ENCODE results near the gene FTL. TPM values are rescaled to one million over a fixed set of nuclear protein-coding genes. Genes with fewer than 3 reads are reported as not detected.

Gene FTL
- total and polyA plus RNA-seq, 2 donors (not counting 3 experiments of a cell fraction or from before 2014, with no cell fraction given) = 1,937 to 2,748 TPM

- no TSS peak for BruUV-seq (replicated peaks)
- FAIRE-seq (peak; percentile 90), DNase-seq (ENCODE audit: low read depth, low spot score) (peak; percentile 81)
- H3K27me3 ChIP-seq (ENCODE audit: control insufficient read depth in 2 of 2, insufficient read depth in 2 of 2, low read length in 2 of 2) = no peaks in the 10 kb centered on the region
- no peaks in the 10 kb centered on the region for H3K9me3 ChIP-seq (replicated peaks; ENCODE audit: control insufficient read depth, insufficient read depth, low read length)
- no peak overlapping the region for H2AFZ ChIP-seq (ENCODE audit: low read depth, low read length)
- no peak overlapping the region for H3K27ac ChIP-seq (ENCODE audit: insufficient read depth, low read depth, low read length)
- TF ChIP-seq FOS (IDR thresholded peaks at IDR 0.05; ENCODE audit: borderline replicate concordance, insufficient read depth, low read length) (no peak), CTCF (IDR thresholded peaks at IDR 0.05; ENCODE audit: extremely low read depth in 1 of 2, insufficient read depth in 1 of 2, low read depth in 1 of 2, low read length in 2 of 2) (peak; percentile 94 to 95)
- intact Hi-C loops (cut with micrococcal nuclease) = loop anchor here (1.0 to 5.0 kb wide), 4 partner anchors 136 to 334 kb away; partner anchors contain the start of gene DBP
- peaks cover 3% of the 10 kb centered on the region for H4K20me1 ChIP-seq (replicated peaks; ENCODE audit: control insufficient read depth, extremely low read depth, insufficient read depth, low read length)
- peaks cover 8% of the 10 kb centered on the region for H3K79me2 ChIP-seq (ENCODE audit: control insufficient read depth, insufficient read depth, low read length)
- dilution Hi-C loops (cut with MboI; ENCODE audit: extremely low pct_ligation_motif_present, low sequenced_read_pairs) = no loop called here
- H3K9ac ChIP-seq (replicated peaks; ENCODE audit: extremely low read depth, insufficient read depth, low read length) = no peak overlapping the region
- POLR2A ChIA-PET = interaction anchor here (0.5 to 1.6 kb wide), 5 partner anchors 11 to 371 kb away, joined by 3 to 6 read pairs (median 3); partner anchors contain the start of gene PPP1R15A
- no peak overlapping the region for H3K4me3 ChIP-seq (replicated peaks in 1 of 3; ENCODE audit: insufficient read depth in 1 of 3, low read depth in 1 of 3, low read length in 3 of 3)
- H3K4me1 ChIP-seq (ENCODE audit: control insufficient read depth, extremely low read depth, insufficient read depth, low read length) = no peaks in the 10 kb centered on the region
- H3K36me3 ChIP-seq (ENCODE audit: control insufficient read depth in 2 of 2, extremely low read depth in 1 of 2, insufficient read depth in 2 of 2, low read length in 2 of 2) = peaks cover 5 to 18% of the 10 kb centered on the region in 2 experiments
- CTCF ChIA-PET = interaction anchor here (0.6 to 3.8 kb wide), 56 partner anchors 9 to 341 kb away, joined by 3 to 133 read pairs (median 6); partner anchors contain the start of genes BAX, BCAT2, CA11 and DHDH
- H3K9me1 ChIP-seq (replicated peaks; ENCODE audit: control insufficient read depth, extremely low read depth, insufficient read depth, low read length) = no peaks in the 10 kb centered on the region
- no peak overlapping the region for H3K4me2 ChIP-seq (ENCODE audit: insufficient read depth, low read length)
These were observed 5.8 kb downstream of the FTL start for GRCh38 chr19:48970923-48971395.
